Measurements from ENCODE around the gene EIF4E2.
A peak's percentile ranks its signal among the peaks of the same experiment; 100 is the strongest.

The EIF4E2 gene

GRCh38 chr2:232522623-232523401, 27.7 kb upstream of the EIF4E2 start:
- TF ChIP-seq, protein P1, sequence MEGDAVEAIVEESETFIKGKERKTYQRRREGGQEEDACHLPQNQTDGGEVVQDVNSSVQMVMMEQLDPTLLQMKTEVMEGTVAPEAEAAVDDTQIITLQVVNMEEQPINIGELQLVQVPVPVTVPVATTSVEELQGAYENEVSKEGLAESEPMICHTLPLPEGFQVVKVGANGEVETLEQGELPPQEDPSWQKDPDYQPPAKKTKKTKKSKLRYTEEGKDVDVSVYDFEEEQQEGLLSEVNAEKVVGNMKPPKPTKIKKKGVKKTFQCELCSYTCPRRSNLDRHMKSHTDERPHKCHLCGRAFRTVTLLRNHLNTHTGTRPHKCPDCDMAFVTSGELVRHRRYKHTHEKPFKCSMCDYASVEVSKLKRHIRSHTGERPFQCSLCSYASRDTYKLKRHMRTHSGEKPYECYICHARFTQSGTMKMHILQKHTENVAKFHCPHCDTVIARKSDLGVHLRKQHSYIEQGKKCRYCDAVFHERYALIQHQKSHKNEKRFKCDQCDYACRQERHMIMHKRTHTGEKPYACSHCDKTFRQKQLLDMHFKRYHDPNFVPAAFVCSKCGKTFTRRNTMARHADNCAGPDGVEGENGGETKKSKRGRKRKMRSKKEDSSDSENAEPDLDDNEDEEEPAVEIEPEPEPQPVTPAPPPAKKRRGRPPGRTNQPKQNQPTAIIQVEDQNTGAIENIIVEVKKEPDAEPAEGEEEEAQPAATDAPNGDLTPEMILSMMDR (conservative IDR thresholded peaks at IDR 0.05): no peak
- H3K27ac ChIP-seq: no peak overlapping the region

- TF ChIP-seq, protein P1 (conservative IDR thresholded peaks at IDR 0.05): no peak
- no peak overlapping the region for H3K27ac ChIP-seq
Measured at GRCh38 chr2:232523402-232523681, 27.1 kb upstream of the EIF4E2 start.

DNA sequence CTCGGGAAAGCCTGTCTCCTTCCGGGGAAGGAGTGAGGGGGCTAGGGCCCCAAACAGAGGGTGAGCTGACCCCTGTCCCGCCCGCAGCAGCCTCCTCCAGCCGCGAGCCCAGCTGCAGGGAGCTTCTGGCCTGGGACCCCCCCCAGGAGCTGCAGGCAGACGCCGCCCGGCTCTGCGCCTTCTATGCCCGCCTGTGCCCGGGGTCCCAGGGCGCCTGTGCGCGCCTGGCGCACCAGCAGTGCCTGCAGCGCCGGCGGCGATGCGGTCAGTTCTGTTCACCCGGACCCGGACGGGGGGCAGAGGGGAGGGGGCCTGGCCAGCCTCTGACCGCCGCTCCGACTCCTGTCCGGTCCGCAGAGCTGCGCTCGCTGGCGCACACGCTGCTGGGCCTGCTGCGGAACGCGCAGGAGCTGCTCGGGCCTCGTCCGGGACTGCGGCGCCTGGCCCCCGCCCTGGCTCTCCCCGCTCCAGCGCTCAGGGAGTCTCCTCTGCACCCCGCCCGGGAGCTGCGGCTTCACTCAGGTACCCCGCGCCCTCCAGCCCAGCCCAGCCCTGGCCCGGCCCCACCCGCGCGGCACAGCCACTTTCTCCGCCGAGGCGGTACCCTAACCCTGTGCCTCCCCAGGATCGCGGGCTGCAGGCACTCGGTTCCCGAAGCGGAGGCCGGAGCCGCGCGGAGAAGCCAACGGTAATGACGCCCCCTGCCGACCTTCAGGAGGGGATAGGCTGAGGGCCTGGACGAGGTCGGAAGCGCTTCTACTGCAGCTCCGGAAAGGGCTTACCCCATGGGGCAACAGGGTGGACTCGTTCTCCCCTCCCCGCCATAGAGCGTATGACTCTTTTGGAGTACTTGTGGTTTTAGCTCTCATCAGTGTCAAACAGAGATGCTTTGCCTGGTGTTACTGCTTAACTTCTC, 26.5 kb upstream of the EIF4E2 start:
- TF ChIP-seq, protein P1 (conservative IDR thresholded peaks at IDR 0.05): peak; percentile 44
- no peak overlapping the region for H3K27ac ChIP-seq

- H3K27ac ChIP-seq: no peak overlapping the region
- TF ChIP-seq, protein P1 (conservative IDR thresholded peaks at IDR 0.05): no peak
Measured at GRCh38 chr2:232524771-232525170, 25.7 kb upstream of the EIF4E2 start.

DNA sequence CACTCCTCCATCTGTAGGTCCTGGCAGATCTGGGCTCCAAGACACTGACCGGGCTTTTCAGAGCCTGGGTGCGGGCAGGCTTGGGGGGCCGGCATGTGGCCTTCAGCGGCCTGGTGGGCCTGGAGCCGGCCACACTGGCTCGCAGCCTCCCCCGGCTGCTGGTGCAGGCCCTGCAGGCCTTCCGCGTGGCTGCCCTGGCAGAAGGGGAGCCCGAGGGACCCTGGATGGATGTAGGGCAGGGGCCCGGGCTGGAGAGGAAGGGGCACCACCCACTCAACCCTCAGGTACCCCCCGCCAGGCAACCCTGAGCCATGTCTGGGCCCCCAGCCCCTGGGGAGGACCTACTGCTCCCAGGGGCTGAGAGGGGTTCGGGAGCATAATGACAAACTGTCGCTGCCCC, 25.3 kb upstream of the EIF4E2 start:
- TF ChIP-seq, protein P1 (conservative IDR thresholded peaks at IDR 0.05): no peak
- no peak overlapping the region for H3K27ac ChIP-seq

- H3K27ac ChIP-seq: no peak within 1 kb of the TSS
Measured at GRCh38 chr2:232525791-232526371, 24.6 kb upstream of the EIF4E2 start, which contains the start of gene CHRND. Gene CHRND, plus strand, starts transcription at chr2:232526160. Its CDS starts 56 bp downstream, at chr2:232526216.

More at GRCh38 chr2:232525791-232526371, 24.6 kb upstream of the EIF4E2 start, which contains the start of gene CHRND:
- TF ChIP-seq, protein P1 (conservative IDR thresholded peaks at IDR 0.05): no peak
